Natural killer cell (primary cell): Measurements from ENCODE around the gene IRX4. TPM values are rescaled to one million over a fixed set of nuclear protein-coding genes. Genes with fewer than 3 reads are reported as not detected.

ENCODE experiments used
- ATAC-seq, 3 donors: fragments of 150-1000 bp in 2 of 3; fragments of 200-7000 bp in 1 of 3; cut with Tn5 transposase; 1 replicate in 1 of 3; 2 replicates in 2 of 3; pipeline ENCODE4 v1.10.0; 2021; ENCODE audit warnings: mild to moderate bottlenecking in 2 of 3, moderate library complexity in 2 of 3
- DNase-seq, 2 donors: peaks; one replicate each; pipeline versions ENCODE4 v3.0.0 to v3.0.0-alpha.2; 2013 to 2021; ENCODE audit warnings: mixed read lengths in 1 of 2
- H3K27ac ChIP-seq: one replicate; pipeline ENCODE4 v1.5.1; 2013; ENCODE audit warnings: mild to moderate bottlenecking, low read length
- H3K27me3 ChIP-seq: one replicate; pipeline ENCODE4 v1.6.1; 2013; ENCODE audit warnings: low read length; ENCODE audit not compliant: control insufficient read depth, insufficient read depth
- H3K36me3 ChIP-seq: one replicate; pipeline ENCODE4 v1.6.1; 2013; ENCODE audit warnings: low read length; ENCODE audit not compliant: control insufficient read depth, insufficient read depth
- H3K4me1 ChIP-seq: one replicate; pipeline ENCODE4 v1.6.1; 2013; ENCODE audit warnings: low read length; ENCODE audit not compliant: control insufficient read depth, insufficient read depth
- H3K4me3 ChIP-seq: one replicate; pipeline ENCODE4 v1.5.1; 2013; ENCODE audit warnings: low read length
- H3K9me3 ChIP-seq: one replicate; pipeline ENCODE4 v1.6.1; 2013; ENCODE audit warnings: low read length; ENCODE audit not compliant: control insufficient read depth, insufficient read depth
- H3K27ac Mint-ChIP-seq, 2 donors: one replicate each; pipeline ENCODE4 v1.8.0; 2022; ENCODE audit warnings: mild to moderate bottlenecking in 2 of 2, mixed read lengths in 2 of 2, moderate library complexity in 1 of 2
- H3K27me3 Mint-ChIP-seq, 2 donors: one replicate each; pipeline ENCODE4 v1.8.0; 2022; ENCODE audit warnings: low read depth in 2 of 2, mixed read lengths in 2 of 2
- H3K36me3 Mint-ChIP-seq: one replicate; pipeline ENCODE4 v1.8.0; 2022; ENCODE audit warnings: mixed read lengths
- H3K4me1 Mint-ChIP-seq, 2 donors: one replicate each; pipeline ENCODE4 v1.8.0; 2022; ENCODE audit warnings: mixed read lengths in 2 of 2
- H3K4me3 Mint-ChIP-seq: one replicate; pipeline ENCODE4 v1.8.0; 2022; ENCODE audit warnings: mild to moderate bottlenecking, moderate library complexity, mixed read lengths
- H3K9me3 Mint-ChIP-seq, 2 donors: one replicate each; pipeline ENCODE4 v1.8.0; 2022; ENCODE audit warnings: mixed read lengths in 2 of 2
- WGBS: methylation state at CpG from one replicate; pipeline ENCODE4 v1.1.7; 2013; ENCODE audit warnings: missing lambda C conversion rate; ENCODE audit not compliant: insufficient coverage; 5-methylcytosine and 5-hydroxymethylcytosine counted together
- intact Hi-C: fragments of 100-400 bp; cut with micrococcal nuclease; formaldehyde crosslinking; loops from one replicate; pipeline ENCODE4 v1.14.2; 2022
- total RNA-seq, 4 donors: library from RNA; stranded (reverse); fragments of 120-200 nt in 1 of 4; gene quantifications; one replicate each; pipeline versions ENCODE4 v1.2.3 to v1.2.4, GENCODE V29; 2013 to 2022
- TF ChIP-seq, protein P1 (sequence below): fragments of 200-600 bp; IDR thresholded peaks from one replicate; pipeline ENCODE4 v1.8.0; 2022; ENCODE audit warnings: antibody characterized with exemption

Gene IRX4
- total RNA-seq, 3 donors from 2014 or later (not counting 1 experiment from before 2014, with no cell fraction given), result not detected

DNA sequence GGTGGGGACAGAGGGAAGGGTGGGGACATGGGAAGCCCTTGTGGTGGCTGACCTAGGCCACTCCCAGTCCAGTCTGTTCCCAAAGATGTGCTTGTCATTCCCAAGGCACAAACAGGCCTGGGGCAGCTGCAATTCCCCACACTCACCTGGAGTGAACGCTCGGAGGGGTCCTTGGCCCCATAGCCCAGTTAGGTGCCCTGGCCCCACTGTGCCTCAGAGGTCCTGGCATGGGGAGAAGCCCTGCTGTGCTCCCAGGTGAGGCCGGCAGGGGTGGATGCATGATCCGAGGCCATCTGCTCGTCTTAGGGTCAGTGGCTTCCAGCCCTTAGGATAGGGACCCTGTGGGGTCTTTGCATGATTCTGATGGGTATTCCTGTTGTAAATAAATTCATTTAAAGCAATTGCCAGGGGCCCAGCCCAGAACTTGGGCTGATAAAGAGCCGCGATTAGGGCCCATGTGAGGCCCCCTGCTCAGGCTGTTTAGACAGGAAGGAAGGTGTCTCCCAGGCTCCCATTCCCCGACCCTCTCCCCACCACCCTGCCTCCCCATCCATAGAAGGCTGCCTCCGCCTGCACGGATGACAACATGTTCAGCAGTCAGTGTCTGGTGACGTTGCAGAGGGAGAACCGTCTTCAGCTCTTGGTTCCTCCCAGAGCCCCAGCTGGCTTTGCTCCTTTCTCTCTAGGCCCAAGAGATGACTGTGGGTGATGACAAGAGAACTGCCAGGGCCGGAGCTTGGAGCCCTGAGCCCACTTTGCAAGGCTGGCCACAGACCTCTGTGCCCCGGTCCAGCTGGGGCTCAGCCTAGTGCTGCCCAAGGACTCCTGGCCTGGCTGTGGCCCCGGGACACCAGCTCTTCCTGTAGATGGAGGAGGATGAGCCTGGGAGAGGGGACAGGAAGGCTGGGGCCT is 28.4 kb upstream of the IRX4 start:
- Histone ChIP-seq H3K27ac (no peak overlapping the region), H3K4me3 (no peak overlapping the region), H3K27me3 (no peaks in the 10 kb centered on the region), H3K4me1 (no peaks in the 10 kb centered on the region), H3K36me3 (no peaks in the 10 kb centered on the region), H3K9me3 (no peaks in the 10 kb centered on the region)
- Mint-ChIP-seq H3K27me3 (peaks cover 0 to under 1% of the 10 kb centered on the region in 2 donors), H3K27ac (no peak overlapping the region), H3K4me1 (no peaks in the 10 kb centered on the region), H3K9me3 (no peaks in the 10 kb centered on the region), H3K36me3 (no peaks in the 10 kb centered on the region), H3K4me3 (no peak overlapping the region)
- ATAC-seq (no peak), DNase-seq (no peak)
- 84% methylated on average over 15 of the region's 15 CpGs for WGBS
- intact Hi-C loops, result no loop called here
- TF ChIP-seq, protein P1, sequence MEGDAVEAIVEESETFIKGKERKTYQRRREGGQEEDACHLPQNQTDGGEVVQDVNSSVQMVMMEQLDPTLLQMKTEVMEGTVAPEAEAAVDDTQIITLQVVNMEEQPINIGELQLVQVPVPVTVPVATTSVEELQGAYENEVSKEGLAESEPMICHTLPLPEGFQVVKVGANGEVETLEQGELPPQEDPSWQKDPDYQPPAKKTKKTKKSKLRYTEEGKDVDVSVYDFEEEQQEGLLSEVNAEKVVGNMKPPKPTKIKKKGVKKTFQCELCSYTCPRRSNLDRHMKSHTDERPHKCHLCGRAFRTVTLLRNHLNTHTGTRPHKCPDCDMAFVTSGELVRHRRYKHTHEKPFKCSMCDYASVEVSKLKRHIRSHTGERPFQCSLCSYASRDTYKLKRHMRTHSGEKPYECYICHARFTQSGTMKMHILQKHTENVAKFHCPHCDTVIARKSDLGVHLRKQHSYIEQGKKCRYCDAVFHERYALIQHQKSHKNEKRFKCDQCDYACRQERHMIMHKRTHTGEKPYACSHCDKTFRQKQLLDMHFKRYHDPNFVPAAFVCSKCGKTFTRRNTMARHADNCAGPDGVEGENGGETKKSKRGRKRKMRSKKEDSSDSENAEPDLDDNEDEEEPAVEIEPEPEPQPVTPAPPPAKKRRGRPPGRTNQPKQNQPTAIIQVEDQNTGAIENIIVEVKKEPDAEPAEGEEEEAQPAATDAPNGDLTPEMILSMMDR, result no peak

- no peaks in the 10 kb centered on the region for H3K4me1 Mint-ChIP-seq
- peaks cover 5 to 8% of the 10 kb centered on the region in 2 donors for H3K27me3 Mint-ChIP-seq
- no peaks in the 10 kb centered on the region for H3K36me3 Mint-ChIP-seq
- H3K4me3 Mint-ChIP-seq, result no peak overlapping the region
- no peak overlapping the region for H3K4me3 ChIP-seq
- no peaks in the 10 kb centered on the region for H3K4me1 ChIP-seq
- H3K9me3 ChIP-seq, result no peaks in the 10 kb centered on the region
- no peak overlapping the region for H3K27ac Mint-ChIP-seq
- WGBS, result 94% methylated on average over 31 of the region's 31 CpGs
- H3K36me3 ChIP-seq, result no peaks in the 10 kb centered on the region
- intact Hi-C loops, result no loop called here
- H3K9me3 Mint-ChIP-seq, result no peaks in the 10 kb centered on the region
- TF ChIP-seq, protein P1, result no peak
- no peak for DNase-seq
- H3K27me3 ChIP-seq, result no peaks in the 10 kb centered on the region
- no peak for ATAC-seq
- no peak overlapping the region for H3K27ac ChIP-seq
Measured at GRCh38 chr5:1910081-1910760, 27.5 kb upstream of the IRX4 start.

GRCh38 chr5:1909346-1909985 is 26.7 kb upstream of the IRX4 start:
- Histone ChIP-seq H3K27ac (no peak overlapping the region), H3K36me3 (no peaks in the 10 kb centered on the region), H3K9me3 (no peaks in the 10 kb centered on the region), H3K4me3 (no peak overlapping the region), H3K27me3 (no peaks in the 10 kb centered on the region), H3K4me1 (no peaks in the 10 kb centered on the region)
- intact Hi-C loops, result no loop called here
- peaks cover 5 to 8% of the 10 kb centered on the region in 2 donors for H3K27me3 Mint-ChIP-seq
- no peak overlapping the region for H3K27ac Mint-ChIP-seq
- no peak for ATAC-seq
- DNase-seq, result no peak
- TF ChIP-seq, protein P1, result no peak
- H3K36me3 Mint-ChIP-seq, result no peaks in the 10 kb centered on the region
- no peaks in the 10 kb centered on the region for H3K4me1 Mint-ChIP-seq
- 89% methylated on average over 15 of the region's 15 CpGs for WGBS
- H3K9me3 Mint-ChIP-seq, result no peaks in the 10 kb centered on the region
- no peak overlapping the region for H3K4me3 Mint-ChIP-seq
